Middle frontal gyrus (tissue), 1 donor: Measurements from ENCODE around the gene C2CD4C.
"Not testable (repeated sequence)": the region's sequence is repeated elsewhere in the genome, so short reads cannot be mapped to it uniquely, and the experiment has no call there.

ENCODE experiments used
- DNase-seq: peaks from one replicate; pipeline ENCODE4 v3.0.0-alpha.2; 2015; ENCODE audit warnings: low spot score; ENCODE audit errors: extremely low spot score

Gene C2CD4C

GRCh38 chr19:415292-415691 lies 6.3 kb upstream of the C2CD4C start:
- DNase-seq: no peak

- DNase-seq: no peak
Measured at GRCh38 chr19:413756-414420, 4.9 kb upstream of the C2CD4C start.

GRCh38 chr19:412356-413355 lies 3.7 kb upstream of the C2CD4C start:
- DNase-seq: no peak

GRCh38 chr19:411723-412355 lies 2.9 kb upstream of the C2CD4C start:
- DNase-seq: no peak

- not testable (repeated sequence) for DNase-seq
Measured at GRCh38 chr19:411121-411722, 2.3 kb upstream of the C2CD4C start.

- no peak for DNase-seq
Measured at GRCh38 chr19:410243-410781, 1.4 kb upstream of the C2CD4C start.

- DNase-seq: no peak
Measured at GRCh38 chr19:409516-410242, 732 bp upstream of the C2CD4C start.

- DNase-seq: no peak
Measured at GRCh38 chr19:408441-408901, 476 bp downstream of the C2CD4C start.

GRCh38 chr19:407511-408440 lies 1.2 kb downstream of the C2CD4C start:
- no peak for DNase-seq

- no peak for DNase-seq
Measured at GRCh38 chr19:406971-407510, 1.9 kb downstream of the C2CD4C start.

- no peak for DNase-seq
Measured at GRCh38 chr19:406135-406781, 2.7 kb downstream of the C2CD4C start.

- no peak for DNase-seq
Measured at GRCh38 chr19:405121-405965, 3.6 kb downstream of the C2CD4C start.

- DNase-seq: no peak
Measured at GRCh38 chr19:403221-404027, 5.5 kb downstream of the C2CD4C start.

GRCh38 chr19:402786-403185 lies 6.2 kb downstream of the C2CD4C start:
- no peak for DNase-seq

GRCh38 chr19:401866-402511 lies 7.0 kb downstream of the C2CD4C start:
- DNase-seq: no peak
